ENCODE measurements around the gene SLA2. TPM values are rescaled to one million over a fixed set of nuclear protein-coding genes. Genes with fewer than 3 reads are reported as not detected.

Gene SLA2
- total and polyA plus RNA-seq, 2 of the 8 experiments (the other 6 are each of a cell fraction or from before 2014, with no cell fraction given): 0.18 TPM; not detected in 1

GRCh38 chr20:36569847-36570429 is 76.1 kb downstream of the SLA2 start (continued):
- TF ChIP-seq CHD7 (IDR thresholded peaks at IDR 0.05; ENCODE audit: insufficient replicate concordance, low read length) (no peak), HDAC6 (IDR thresholded peaks at IDR 0.05; ENCODE audit: low read depth, low read length) (no peak), SP4 (IDR thresholded peaks at IDR 0.05; ENCODE audit: low read length) (no peak), CTBP2 (IDR thresholded peaks at IDR 0.05; ENCODE audit: borderline replicate concordance, insufficient read depth, insufficient read length, low read length) (no peak)
